CD14-positive monocyte (primary cell): Measurements from ENCODE around the gene PSMA7. TPM values are rescaled to one million over a fixed set of nuclear protein-coding genes. Genes with fewer than 3 reads are reported as not detected.

Experiments used
- DNase-seq, 3 donors: peaks; one replicate each; pipeline ENCODE4 v3.0.0-alpha.2; 2011 to 2022
- H2AFZ ChIP-seq: 2 replicates; pipeline ENCODE4 v1.6.0; 2012; ENCODE audit warnings: mild to moderate bottlenecking, low read depth, low read length, inconsistent platforms; ENCODE audit not compliant: insufficient read depth, poor library complexity, severe bottlenecking
- H3K27ac ChIP-seq, 2 donors: 1 replicate in 1 of 2; 2 replicates in 1 of 2; pipeline ENCODE4 v1.5.1; 2012 to 2013; ENCODE audit warnings: low read length in 2 of 2, control low read depth in 1 of 2, inconsistent platforms in 1 of 2, low read depth in 1 of 2, mild to moderate bottlenecking in 1 of 2
- H3K27me3 ChIP-seq, 2 donors: one replicate each; pipeline versions ENCODE4 v1.6.0 to v1.6.1; 2011 to 2013; ENCODE audit warnings: low read length in 2 of 2; ENCODE audit not compliant: control insufficient read depth in 2 of 2, insufficient read depth in 2 of 2
- H3K36me3 ChIP-seq, 2 donors: replicated peaks in 1 of 2; 1 replicate in 1 of 2; 2 replicates in 1 of 2; pipeline versions ENCODE4 v1.5.1 to v1.6.1; 2012 to 2013; ENCODE audit warnings: low read length in 2 of 2, control low read depth in 1 of 2, inconsistent platforms in 1 of 2, mild to moderate bottlenecking in 1 of 2; ENCODE audit not compliant: insufficient read depth in 2 of 2, control insufficient read depth in 1 of 2
- H3K4me1 ChIP-seq, 2 donors: 1 replicate in 1 of 2; 2 replicates in 1 of 2; pipeline versions ENCODE4 v1.5.1 to v1.6.1; 2012 to 2013; ENCODE audit warnings: low read length in 2 of 2, control low read depth in 1 of 2, inconsistent platforms in 1 of 2, mild to moderate bottlenecking in 1 of 2, moderate library complexity in 1 of 2; ENCODE audit not compliant: insufficient read depth in 2 of 2, control insufficient read depth in 1 of 2
- H3K4me2 ChIP-seq: replicated peaks from 2 replicates; pipeline ENCODE3; 2012; ENCODE audit warnings: low read length, moderate library complexity, mild to moderate bottlenecking; ENCODE audit not compliant: poor library complexity, severe bottlenecking; ENCODE audit errors: extremely low read depth
- H3K4me3 ChIP-seq, 3 experiments: fragments of 200-600 bp in 1 of 3; sonication (generic) in 1 of 3; replicated peaks in 1 of 3; 1 replicate in 2 of 3; 2 replicates in 1 of 3; pipeline ENCODE4 v1.5.1; 2011 to 2013; ENCODE audit warnings: low read length in 3 of 3, mild to moderate bottlenecking in 3 of 3, control low read depth in 2 of 3, low read depth in 2 of 3, inconsistent platforms in 1 of 3, moderate library complexity in 1 of 3
- H3K79me2 ChIP-seq: 2 replicates; pipeline ENCODE4 v1.6.0; 2012; ENCODE audit warnings: mild to moderate bottlenecking, control low read depth, inconsistent platforms, low read length, moderate library complexity; ENCODE audit not compliant: insufficient read depth
- H3K9ac ChIP-seq: 2 replicates; pipeline ENCODE4 v1.6.0; 2017; ENCODE audit warnings: low read length, mild to moderate bottlenecking; ENCODE audit not compliant: insufficient read depth, poor library complexity, severe bottlenecking
- H3K9me3 ChIP-seq, 2 donors: replicated peaks in 1 of 2; 1 replicate in 1 of 2; 2 replicates in 1 of 2; pipeline versions ENCODE4 v1.5.1 to v1.6.1; 2012 to 2013; ENCODE audit warnings: low read length in 2 of 2, control low read depth in 1 of 2; ENCODE audit not compliant: control insufficient read depth in 1 of 2, insufficient read depth in 1 of 2
- H4K20me1 ChIP-seq: 2 replicates; pipeline ENCODE4 v1.6.0; 2012; ENCODE audit warnings: mild to moderate bottlenecking, low read length, control low read depth, moderate library complexity; ENCODE audit not compliant: insufficient read depth
- H3K27ac Mint-ChIP-seq, 7 donors: one replicate each; pipeline ENCODE4 v1.8.0; 2020; ENCODE audit warnings: mild to moderate bottlenecking in 7 of 7, mixed read lengths in 7 of 7, moderate library complexity in 6 of 7, inconsistent platforms in 2 of 7
- H3K27me3 Mint-ChIP-seq, 3 donors: one replicate each; pipeline ENCODE4 v1.8.0; 2021 to 2022; ENCODE audit warnings: low read depth in 3 of 3, mild to moderate bottlenecking in 3 of 3, mixed read lengths in 3 of 3, moderate library complexity in 3 of 3, inconsistent platforms in 1 of 3
- H3K36me3 Mint-ChIP-seq, 2 donors: one replicate each; pipeline ENCODE4 v1.8.0; 2020; ENCODE audit warnings: mixed read lengths in 2 of 2, inconsistent platforms in 1 of 2, mild to moderate bottlenecking in 1 of 2
- H3K4me1 Mint-ChIP-seq: one replicate; pipeline ENCODE4 v1.8.0; 2020; ENCODE audit warnings: mild to moderate bottlenecking, mixed read lengths
- H3K4me3 Mint-ChIP-seq, 2 donors: one replicate each; pipeline ENCODE4 v1.8.0; 2020; ENCODE audit warnings: mild to moderate bottlenecking in 2 of 2, mixed read lengths in 2 of 2, moderate library complexity in 1 of 2
- H3K9me3 Mint-ChIP-seq, 7 donors: one replicate each; pipeline ENCODE4 v1.8.0; 2020 to 2022; ENCODE audit warnings: mixed read lengths in 7 of 7, mild to moderate bottlenecking in 6 of 7, moderate library complexity in 6 of 7, inconsistent platforms in 2 of 7
- CTCF ChIP-seq: fragments of 200-600 bp; IDR thresholded peaks from one replicate; pipeline ENCODE4 v1.8.0; 2022; ENCODE audit warnings: antibody characterized with exemption, mild to moderate bottlenecking
- WGBS: methylation state at CpG from one replicate; pipeline ENCODE4 v1.1.5; 2013; ENCODE audit warnings: missing lambda C conversion rate; ENCODE audit not compliant: insufficient coverage; 5-methylcytosine and 5-hydroxymethylcytosine counted together
- intact Hi-C, 2 donors: fragments of 100-400 bp; cut with micrococcal nuclease; formaldehyde crosslinking; loops; one replicate each; pipeline versions ENCODE4 v1.15.0 to v1.15.1; 2023
- polyA plus RNA-seq, 3 donors: library from polyadenylated mRNA; depleted of rRNA in 1 of 3; unstranded in 2 of 3; stranded (reverse) in 1 of 3; fragments of 300-500 nt in 2 of 3; fragments of >200 nt in 1 of 3; fragmentation: Illumina TruSeq in 2 of 3; gene quantifications; 1 replicate in 2 of 3; 2 replicates in 1 of 3; pipeline ENCODE4 v1.2.3, GENCODE V29; 2012 to 2021

The PSMA7 gene
- polyA plus RNA-seq, 3 donors, result 402 to 668 (median 527) TPM

DNA sequence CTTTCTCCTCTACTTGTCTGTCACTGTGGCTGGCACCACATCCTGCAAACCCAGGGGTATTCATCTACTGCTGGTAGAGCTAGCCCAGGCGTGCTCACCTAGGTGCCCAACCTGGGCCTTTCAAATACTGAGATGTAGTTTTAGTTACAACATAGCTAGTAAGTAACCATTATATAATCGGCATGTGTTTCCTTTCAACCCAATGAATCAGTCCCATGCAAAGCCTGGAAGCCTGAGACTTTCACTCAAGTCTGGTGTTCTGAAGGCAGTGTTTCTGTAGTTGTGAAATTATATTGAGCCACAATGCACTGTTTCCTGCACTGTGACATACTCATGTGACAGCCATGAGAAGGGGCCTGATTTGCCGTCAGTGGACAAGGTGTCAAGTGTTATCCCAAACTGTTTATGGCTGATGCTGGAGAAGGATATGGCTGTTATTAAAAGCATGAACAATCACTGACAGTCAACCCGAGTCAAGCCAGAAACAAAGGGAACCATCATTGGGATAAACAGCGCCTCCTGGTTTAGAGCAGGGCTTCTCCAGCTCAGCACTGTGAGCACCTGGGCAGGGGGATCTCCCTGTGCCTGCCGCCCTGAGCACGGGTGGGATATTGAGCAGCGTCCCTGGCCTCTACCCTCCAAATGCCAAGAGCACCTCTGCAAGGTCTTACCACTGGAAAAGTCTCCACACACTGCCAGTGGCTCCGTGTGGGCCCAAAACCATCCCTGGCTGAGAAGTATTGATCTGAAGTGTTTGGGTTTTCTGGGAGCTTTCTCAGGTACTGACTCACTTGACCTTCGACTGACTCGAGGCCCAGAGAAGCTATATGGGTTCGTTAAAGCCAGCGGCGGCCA is 1.6 kb downstream of the PSMA7 start:
- Histone ChIP-seq H3K79me2 (peaks cover 79% of the 10 kb centered on the region), H2AFZ (no peak overlapping the region), H3K9ac (peak overlapping the region; percentile 88), H4K20me1 (peaks cover 81% of the 10 kb centered on the region), H3K4me1 (peaks cover 27 to 35% of the 10 kb centered on the region in 2 donors), H3K27me3 (no peaks in the 10 kb centered on the region), H3K4me3 (peak overlapping the region; percentile 48 to 89 (median 69)), H3K9me3 (no peaks in the 10 kb centered on the region), H3K4me2 (peak overlapping the region; percentile 95), H3K36me3 (peaks cover 38 to 44% of the 10 kb centered on the region in 2 donors), H3K27ac (peak overlapping the region; percentile 75 to 89)
- DNase-seq, result peak; percentile 66 to 74 (median 73)
- no peak for TF ChIP-seq CTCF
- Mint-ChIP-seq H3K9me3 (peaks cover 0 to 3% (median 0%) of the 10 kb centered on the region in 7 donors), H3K4me1 (peaks cover 42% of the 10 kb centered on the region), H3K27me3 (no peaks in the 10 kb centered on the region), H3K4me3 (peak overlapping the region; percentile 86 to 94), H3K27ac (peak overlapping the region; percentile 90 to 97 (median 94)), H3K36me3 (peaks cover 43 to 45% of the 10 kb centered on the region in 2 donors)
- intact Hi-C loops, result loop anchor here (2.0 to 10.0 kb wide), 9 partner anchors 19 to 1843 kb away; partner anchors contain the start of genes LSM14B (in 1 of the 2), MTG2 (in 1 of the 2), OGFR (in 1 of the 2) and OSBPL2 (in 1 of the 2)
- WGBS, result 34% methylated on average over 3 of the region's 14 CpGs

DNA sequence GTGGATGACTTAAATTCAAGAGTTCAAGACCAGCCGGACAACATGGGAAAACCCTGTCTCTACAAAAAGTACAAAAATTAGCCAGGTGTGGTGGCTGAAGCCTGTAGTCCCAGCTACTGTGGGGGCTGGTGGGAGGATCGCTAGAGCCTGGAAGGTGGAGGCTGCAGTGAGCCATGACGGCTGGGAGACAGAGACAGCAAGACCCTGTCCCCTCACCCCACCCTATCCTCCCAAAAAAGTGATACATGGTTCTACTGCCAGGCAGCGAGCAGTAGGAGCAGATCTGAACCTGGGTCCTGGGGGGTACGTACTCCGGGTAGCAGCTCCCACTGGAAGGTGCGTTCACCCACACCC is 2.2 kb downstream of the PSMA7 start:
- no peaks in the 10 kb centered on the region for H3K9me3 ChIP-seq
- peak overlapping the region; percentile 88 for H3K9ac ChIP-seq
- H3K36me3 Mint-ChIP-seq, result peaks cover 49 to 51% of the 10 kb centered on the region in 2 donors
- peaks cover 0 to 3% (median 0%) of the 10 kb centered on the region in 7 donors for H3K9me3 Mint-ChIP-seq
- H3K4me1 Mint-ChIP-seq, result peaks cover 43% of the 10 kb centered on the region
- H4K20me1 ChIP-seq, result peaks cover 81% of the 10 kb centered on the region
- H2AFZ ChIP-seq, result no peak overlapping the region
- no peaks in the 10 kb centered on the region for H3K27me3 ChIP-seq
- peak overlapping the region; percentile 75 to 89 for H3K27ac ChIP-seq
- intact Hi-C loops, result loop anchor here (2.0 to 10.0 kb wide), 7 partner anchors 18 to 1844 kb away; partner anchors contain the start of genes LSM14B (in 1 of the 2), MTG2 (in 1 of the 2), OGFR (in 1 of the 2) and OSBPL2 (in 1 of the 2)
- TF ChIP-seq CTCF, result no peak
- H3K4me2 ChIP-seq, result peak overlapping the region; percentile 95
- peak overlapping the region; percentile 90 to 97 (median 94) for H3K27ac Mint-ChIP-seq
- H3K36me3 ChIP-seq, result peaks cover 44 to 50% of the 10 kb centered on the region in 2 donors
- H3K4me3 ChIP-seq, result peak overlapping the region in 1 of 3 experiments; percentile 89
- no peaks in the 10 kb centered on the region for H3K27me3 Mint-ChIP-seq
- peaks cover 73% of the 10 kb centered on the region for H3K79me2 ChIP-seq
- H3K4me1 ChIP-seq, result peaks cover 27 to 35% of the 10 kb centered on the region in 2 donors
- peak overlapping the region; percentile 9 to 11 for H3K4me3 Mint-ChIP-seq
- 100% methylated on average over 1 of the region's 7 CpGs for WGBS
- no peak for DNase-seq
